ENCODE measurements around the gene MRRF.

Gene MRRF

GRCh38 chr9:122218935-122219855, 45.5 kb upstream of the MRRF start:
- TF ChIP-seq CTCF (IDR thresholded peaks at IDR 0.05; ENCODE audit: low read depth, low read length), result no peak
- H3K4me3 ChIP-seq (ENCODE audit: low read depth, low read length), result no peak overlapping the region

GRCh38 chr9:122219856-122220672, 44.6 kb upstream of the MRRF start:
- no peak overlapping the region for H3K4me3 ChIP-seq (ENCODE audit: low read depth, low read length)
- no peak for TF ChIP-seq CTCF (IDR thresholded peaks at IDR 0.05; ENCODE audit: low read depth, low read length)

GRCh38 chr9:122220673-122221182, 44.0 kb upstream of the MRRF start:
- no peak for TF ChIP-seq CTCF (IDR thresholded peaks at IDR 0.05; ENCODE audit: low read depth, low read length)
- H3K4me3 ChIP-seq (ENCODE audit: low read depth, low read length), result no peak overlapping the region

- no peak for TF ChIP-seq CTCF (IDR thresholded peaks at IDR 0.05; ENCODE audit: low read depth, low read length)
- no peak overlapping the region for H3K4me3 ChIP-seq (ENCODE audit: low read depth, low read length)
Observed at GRCh38 chr9:122221183-122221811, 43.4 kb upstream of the MRRF start.

- no peak for TF ChIP-seq CTCF (IDR thresholded peaks at IDR 0.05; ENCODE audit: low read depth, low read length)
- H3K4me3 ChIP-seq (ENCODE audit: low read depth, low read length), result no peak overlapping the region
Observed at GRCh38 chr9:122222791-122223190, 41.9 kb upstream of the MRRF start.

- no peak for TF ChIP-seq CTCF (IDR thresholded peaks at IDR 0.05; ENCODE audit: low read depth, low read length)
- H3K4me3 ChIP-seq (ENCODE audit: low read depth, low read length), result no peak overlapping the region
Observed at GRCh38 chr9:122223435-122223834, 41.2 kb upstream of the MRRF start.
